Stimulated activated CD4-positive, alpha-beta T cell treated with anti-CD3 and anti-CD28 coated beads, Interleukin-15, amount 100 ng/mL, for 48 hours (primary cell): ENCODE data around the gene ZFPM1.

ENCODE experiments used
- DNase-seq, 2 donors: peaks; one replicate each; pipeline ENCODE4 v3.0.0-alpha.2; 2020; ENCODE audit warnings: low read depth in 2 of 2

ZFPM1 gene

DNA sequence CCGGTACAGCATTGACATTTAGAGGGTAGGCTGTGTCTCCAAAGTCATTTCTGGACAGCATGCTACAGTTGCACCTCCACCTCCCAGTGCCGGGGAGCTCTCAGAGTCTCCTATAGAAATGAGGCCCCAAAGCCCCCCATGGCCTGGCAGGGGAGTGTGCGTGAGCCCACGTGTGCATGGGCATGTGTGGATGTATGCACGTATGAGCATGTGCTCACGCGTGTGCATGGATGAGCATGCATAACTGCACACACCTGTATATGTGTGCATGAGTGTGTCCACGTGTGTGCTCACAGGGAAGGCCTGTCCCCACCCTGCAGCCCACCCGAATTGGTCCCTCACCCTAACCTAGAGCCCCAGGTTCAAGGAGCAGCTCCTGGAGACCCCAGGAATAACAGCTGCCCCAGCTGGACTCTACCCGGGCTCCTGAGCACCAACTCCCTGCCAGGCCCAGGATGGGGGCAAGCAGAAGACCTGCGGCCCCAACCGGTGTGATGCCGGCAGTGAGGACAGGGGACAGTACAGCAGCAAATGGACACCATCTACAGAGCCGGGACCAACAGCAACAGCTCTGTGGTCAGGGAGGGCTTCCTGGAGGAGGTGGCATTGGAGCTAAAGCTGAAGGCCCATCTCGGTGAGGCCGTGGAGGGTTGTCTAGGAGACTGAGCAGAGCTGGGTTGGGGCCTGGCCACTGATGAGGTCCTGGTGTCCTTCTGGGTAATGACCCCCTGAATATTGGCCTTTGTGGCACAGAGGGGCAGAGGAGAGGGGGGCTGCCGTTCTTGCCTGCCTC, 35.2 kb upstream of the ZFPM1 start:
- no peak for DNase-seq

DNA sequence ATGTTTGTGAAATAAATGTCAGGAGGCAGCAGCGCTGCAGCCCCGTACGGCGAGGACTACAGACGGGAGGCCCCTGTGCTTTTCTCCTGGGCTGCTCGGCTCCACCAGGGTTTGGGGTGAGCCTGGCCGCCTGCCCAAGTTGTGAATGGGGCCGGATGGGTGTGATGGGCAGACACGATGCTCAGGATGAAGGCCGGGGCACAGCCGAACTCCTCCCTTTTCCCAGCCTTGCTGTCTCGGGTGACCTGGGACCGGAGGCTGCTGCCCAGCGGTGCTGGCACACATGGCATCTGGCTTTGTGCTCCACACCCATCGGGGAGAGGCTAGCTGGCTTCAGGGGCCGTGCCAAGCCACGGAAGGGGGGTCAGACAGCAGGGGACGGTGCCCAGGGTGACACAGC, 34.2 kb upstream of the ZFPM1 start:
- no peak for DNase-seq

- DNase-seq: no peak
These were observed 33.3 kb upstream of the ZFPM1 start for GRCh38 chr16:88419790-88420189.

- DNase-seq: no peak
These were observed 32.6 kb upstream of the ZFPM1 start for GRCh38 chr16:88420496-88420895.

DNA sequence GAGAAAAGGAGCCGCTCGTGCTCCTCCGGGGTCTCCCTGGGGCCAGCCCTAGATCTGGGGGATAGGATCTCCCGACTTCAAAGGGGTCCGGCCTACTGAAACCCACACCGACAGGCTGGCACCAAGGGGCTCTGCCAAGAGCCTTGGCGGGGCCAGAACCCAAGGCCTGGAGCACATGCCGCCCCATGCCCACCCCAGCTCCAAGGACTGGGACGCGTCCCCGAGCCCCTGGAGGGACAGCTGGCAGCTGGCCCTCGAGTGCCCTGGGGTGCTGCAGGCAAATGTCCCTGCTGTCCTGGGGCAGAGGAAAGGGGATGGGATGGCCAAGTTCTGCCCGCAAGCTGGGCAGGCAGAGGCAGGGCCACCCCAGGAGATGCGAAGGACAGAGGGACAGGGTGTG, 31.8 kb upstream of the ZFPM1 start:
- no peak for DNase-seq

DNA sequence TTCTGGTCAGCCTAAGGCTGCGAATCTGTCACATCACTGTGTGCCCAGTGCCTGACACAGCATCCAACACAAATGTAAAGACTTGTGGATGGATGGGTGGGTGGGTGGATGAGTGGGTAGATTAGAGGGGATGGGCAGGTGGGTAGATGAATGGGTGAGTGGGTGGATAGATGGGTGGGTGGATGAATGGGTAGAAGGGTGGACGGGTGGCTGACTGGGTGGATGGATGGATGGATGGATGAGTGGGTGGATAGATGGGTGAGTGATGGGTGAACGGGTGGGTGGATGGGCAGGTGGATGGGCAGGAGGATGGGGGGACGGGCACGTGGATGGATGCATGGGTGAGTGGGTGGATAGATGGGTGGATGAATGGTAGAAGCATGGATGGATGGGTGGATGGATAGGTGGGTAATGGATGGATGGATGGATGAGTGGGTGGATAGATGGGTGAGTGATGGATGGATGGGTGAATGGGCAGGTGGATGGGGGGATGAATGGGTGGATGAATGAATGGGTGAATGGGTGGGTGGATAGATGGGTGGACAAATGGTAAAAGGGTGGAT, 31.1 kb upstream of the ZFPM1 start:
- DNase-seq: no peak

- DNase-seq: no peak
These were observed 30.2 kb upstream of the ZFPM1 start for GRCh38 chr16:88422733-88423447.

DNA sequence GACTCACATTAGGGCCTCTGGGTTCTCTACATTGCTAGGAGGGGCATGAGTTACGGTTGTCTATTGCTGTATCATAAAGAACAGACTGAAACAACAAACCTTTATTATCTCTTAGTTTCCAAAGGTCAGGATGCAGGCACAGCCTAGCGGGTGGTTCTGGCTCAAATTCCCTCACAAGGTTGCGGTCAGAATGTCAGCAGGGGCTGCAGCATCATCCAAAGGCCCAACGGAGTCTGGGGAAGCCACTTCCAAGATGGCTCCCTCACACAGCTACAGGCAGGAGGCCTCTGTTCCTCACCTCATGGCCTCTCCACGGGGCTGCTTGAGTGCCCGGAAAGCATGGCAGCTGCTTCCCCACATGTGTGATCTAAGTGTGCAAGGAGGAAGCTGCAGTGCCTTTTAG, 29.6 kb upstream of the ZFPM1 start:
- DNase-seq: no peak

DNA sequence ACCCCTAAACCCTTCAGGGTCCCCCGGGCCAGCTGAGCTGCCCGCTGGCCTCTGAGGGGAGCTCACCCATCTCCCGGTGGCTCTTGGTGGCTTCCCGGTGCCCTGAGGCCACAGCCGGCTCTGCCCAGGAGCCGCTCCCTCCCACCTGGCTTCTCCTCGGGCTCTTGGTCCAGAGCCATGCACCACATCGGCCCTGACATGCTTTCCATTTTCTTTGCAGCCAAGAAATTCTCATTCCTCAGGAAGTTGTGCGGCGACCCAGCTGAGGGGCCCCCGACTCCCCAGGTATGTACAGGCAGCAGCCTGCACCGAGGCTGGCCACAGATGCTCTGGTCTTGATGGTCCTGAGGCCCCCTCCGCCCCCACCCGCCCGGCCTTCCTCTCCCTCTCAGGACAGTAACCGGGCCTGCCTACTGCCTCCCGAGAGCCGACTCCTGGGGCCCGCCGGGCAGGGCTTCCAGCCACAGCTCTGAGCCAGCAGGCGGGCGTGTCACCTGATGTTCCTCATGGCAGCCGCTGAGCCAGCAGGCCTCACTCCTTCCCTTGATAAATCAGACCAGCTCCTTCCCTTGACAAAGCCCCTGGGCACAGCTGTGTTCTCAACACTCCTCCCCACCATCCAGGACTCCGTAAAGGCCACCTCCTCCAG, 28.4 kb upstream of the ZFPM1 start:
- no peak for DNase-seq

DNA sequence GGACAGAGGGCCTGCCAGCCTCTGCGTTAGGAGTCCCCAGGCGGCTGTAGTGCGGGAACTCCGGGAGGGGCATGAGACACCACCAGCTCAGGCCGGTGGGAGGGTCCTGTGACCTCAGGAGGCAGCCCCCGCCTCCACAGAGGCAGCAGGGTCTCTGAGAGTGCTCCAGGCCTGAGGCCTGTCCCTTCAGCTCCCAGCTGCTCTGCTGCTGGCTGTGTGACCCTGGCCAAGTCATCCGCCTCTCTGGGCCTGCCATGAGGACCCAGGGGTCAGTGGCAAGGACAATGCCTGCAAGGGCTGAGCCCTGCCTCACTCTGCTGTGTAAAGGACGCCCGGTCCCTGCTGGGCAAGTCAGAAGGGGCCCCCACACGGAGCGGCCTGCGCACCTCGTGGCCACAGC, 27.1 kb upstream of the ZFPM1 start:
- no peak for DNase-seq

DNA sequence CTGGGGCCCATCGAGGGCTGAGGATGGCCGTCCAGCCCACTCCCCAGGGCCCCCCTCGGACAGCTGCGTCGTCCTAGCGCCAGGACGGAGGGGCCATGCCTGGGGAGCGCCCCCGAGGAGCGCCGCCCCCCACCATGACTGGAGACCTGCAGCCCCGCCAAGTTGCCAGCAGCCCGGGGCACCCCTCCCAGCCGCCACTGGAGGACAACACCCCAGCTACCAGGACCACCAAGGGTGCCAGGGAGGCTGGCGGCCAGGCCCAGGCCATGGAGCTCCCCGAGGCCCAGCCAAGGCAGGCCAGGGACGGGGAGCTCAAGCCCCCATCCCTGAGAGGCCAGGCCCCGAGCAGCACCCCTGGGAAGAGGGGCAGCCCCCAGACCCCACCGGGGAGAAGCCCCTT, 25.7 kb upstream of the ZFPM1 start:
- DNase-seq: no peak

DNA sequence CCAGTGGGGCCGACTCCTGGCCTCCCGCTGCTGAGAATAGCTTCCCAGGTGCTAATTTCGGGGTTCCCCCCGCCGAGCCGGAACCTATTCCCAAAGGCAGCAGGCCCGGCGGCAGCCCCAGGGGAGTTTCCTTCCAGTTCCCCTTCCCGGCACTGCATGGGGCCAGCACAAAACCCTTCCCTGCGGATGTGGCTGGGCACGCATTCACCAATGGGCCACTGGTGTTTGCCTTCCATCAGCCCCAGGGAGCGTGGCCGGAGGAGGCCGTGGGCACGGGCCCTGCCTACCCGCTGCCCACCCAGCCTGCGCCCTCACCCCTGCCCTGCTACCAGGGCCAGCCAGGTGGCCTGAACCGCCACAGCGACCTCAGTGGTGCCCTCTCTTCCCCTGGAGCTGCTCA, 24.9 kb upstream of the ZFPM1 start:
- DNase-seq: no peak

DNA sequence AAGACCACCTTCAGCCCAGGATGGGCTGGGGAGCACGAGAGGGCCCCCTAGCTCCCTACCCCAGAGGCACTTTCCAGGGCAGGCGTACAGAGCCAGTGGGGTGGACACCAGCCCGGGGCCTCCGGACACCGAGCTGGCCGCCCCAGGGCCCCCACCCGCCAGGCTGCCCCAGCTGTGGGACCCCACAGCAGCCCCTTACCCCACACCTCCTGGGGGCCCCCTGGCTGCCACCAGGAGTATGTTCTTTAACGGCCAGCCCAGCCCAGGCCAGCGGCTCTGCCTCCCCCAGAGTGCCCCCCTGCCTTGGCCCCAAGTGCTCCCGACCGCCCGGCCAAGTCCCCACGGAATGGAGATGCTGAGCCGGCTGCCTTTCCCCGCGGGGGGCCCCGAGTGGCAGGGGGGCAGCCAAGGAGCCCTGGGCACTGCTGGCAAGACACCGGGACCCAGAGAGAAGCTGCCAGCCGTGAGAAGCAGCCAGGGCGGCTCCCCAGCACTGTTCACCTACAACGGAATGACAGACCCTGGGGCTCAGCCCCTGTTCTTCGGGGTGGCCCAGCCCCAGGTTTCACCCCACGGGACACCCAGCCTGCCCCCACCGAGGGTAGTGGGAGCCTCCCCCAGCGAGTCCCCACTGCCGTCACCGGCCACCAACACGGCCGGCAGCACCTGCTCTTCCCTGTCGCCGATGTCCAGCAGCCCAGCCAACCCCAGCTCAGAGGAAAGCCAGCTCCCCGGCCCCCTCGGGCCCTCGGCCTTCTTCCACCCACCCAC, 24.3 kb upstream of the ZFPM1 start:
- no peak for DNase-seq

DNA sequence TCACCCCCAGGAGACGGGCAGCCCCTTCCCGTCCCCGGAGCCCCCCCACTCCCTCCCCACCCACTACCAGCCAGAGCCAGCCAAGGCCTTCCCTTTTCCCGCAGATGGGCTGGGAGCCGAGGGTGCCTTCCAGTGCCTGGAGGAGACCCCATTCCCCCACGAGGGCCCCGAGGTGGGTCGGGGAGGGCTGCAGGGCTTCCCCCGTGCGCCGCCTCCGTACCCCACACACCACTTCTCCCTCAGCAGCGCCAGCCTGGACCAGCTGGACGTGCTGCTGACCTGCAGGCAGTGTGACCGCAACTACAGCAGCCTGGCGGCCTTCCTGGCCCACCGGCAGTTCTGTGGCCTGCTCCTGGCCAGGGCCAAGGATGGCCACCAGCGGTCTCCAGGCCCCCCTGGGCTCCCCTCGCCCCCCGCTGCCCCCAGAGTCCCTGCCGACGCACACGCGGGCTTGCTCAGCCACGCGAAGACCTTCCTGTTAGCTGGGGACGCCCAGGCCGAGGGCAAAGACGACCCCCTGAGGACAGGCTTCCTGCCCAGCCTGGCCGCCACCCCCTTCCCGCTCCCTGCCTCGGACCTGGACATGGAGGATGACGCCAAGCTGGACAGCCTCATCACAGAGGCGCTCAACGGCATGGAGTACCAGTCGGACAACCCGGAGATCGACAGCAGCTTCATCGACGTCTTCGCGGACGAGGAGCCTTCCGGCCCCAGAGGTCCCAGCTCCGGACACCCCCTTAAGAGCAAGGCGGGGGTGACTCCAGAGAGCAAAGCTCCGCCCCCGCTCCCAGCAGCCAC, 23.5 kb upstream of the ZFPM1 start:
- DNase-seq: no peak

- no peak for DNase-seq
These were observed 22.9 kb upstream of the ZFPM1 start for GRCh38 chr16:88430185-88430523.

DNA sequence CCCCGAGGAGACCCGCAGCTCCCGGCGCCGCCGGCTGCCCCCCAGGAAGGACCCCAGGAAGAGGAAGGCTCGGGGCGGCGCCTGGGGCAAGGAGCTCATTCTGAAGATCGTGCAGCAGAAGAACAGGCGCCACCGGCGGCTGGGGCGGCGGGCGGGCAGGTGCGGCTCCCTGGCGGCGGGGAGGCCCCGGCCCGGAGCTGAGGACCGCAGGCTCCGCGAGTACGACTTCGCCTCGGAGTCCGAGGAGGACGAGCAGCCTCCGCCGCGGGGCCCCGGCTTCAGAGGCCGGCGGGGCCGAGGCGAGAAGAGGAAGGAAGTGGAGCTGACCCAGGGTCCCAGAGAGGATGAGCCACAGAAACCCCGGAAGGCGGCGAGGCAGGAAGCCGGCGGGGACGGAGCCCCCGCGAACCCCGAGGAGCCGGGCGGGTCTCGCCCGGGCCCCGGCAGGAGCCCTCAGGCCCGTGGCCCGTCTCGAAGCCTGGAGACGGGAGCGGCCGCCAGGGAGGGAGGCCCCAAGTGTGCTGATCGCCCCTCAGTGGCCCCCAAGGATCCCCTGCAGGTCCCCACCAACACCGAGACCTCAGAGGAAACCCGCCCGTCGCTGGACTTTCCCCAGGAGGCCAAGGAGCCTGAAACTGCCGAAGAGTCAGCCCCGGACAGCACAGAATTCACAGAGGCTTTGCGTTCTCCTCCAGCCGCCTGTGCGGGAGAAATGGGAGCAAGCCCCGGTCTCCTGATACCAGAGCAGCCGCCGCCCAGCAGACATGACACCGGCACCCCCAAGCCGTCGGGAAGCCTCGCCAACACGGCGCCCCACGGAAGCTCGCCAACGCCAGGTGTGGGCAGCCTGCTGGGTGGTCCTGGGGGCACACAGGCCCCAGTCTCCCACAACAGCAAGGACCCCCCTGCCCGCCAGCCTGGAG, 22.3 kb upstream of the ZFPM1 start:
- peak in 1 of 2 donors; percentile 20 for DNase-seq

GRCh38 chr16:88431651-88432050, 21.4 kb upstream of the ZFPM1 start:
- no peak for DNase-seq

GRCh38 chr16:88432174-88432573, 20.9 kb upstream of the ZFPM1 start:
- no peak for DNase-seq

GRCh38 chr16:88432753-88433152, 20.3 kb upstream of the ZFPM1 start:
- no peak for DNase-seq
